Measurements from ENCODE around the gene AEBP1. TPM values are rescaled to one million over a fixed set of nuclear protein-coding genes. Genes with fewer than 3 reads are reported as not detected.
"Not testable (repeated sequence)": the region's sequence is repeated elsewhere in the genome, so short reads cannot be mapped to it uniquely, and the experiment has no call there.

Gene AEBP1
- total RNA-seq, 1 donor from 2014 or later, result 21.7 TPM

GRCh38 chr7:44123190-44124003 lies 19.3 kb downstream of the AEBP1 start, which contains the start of gene POLD2:
TSS of gene POLD2 (minus strand) at chr7:44123548. CDS start at chr7:44122053, 1,495 bp downstream.
- H3K27me3 Mint-ChIP-seq, result no peaks in the 10 kb centered on the region
- peaks cover 29% of the 10 kb centered on the region for H3K36me3 Mint-ChIP-seq (ENCODE audit: low read depth)
- H3K4me1 Mint-ChIP-seq, result peaks cover 25% of the 10 kb centered on the region
- POLR2A ChIA-PET, result interaction anchor here (0.6 to 2.4 kb wide), 14 partner anchors 9 to 759 kb away, joined by 3 to 20 read pairs (median 5); partner anchors contain the start of genes DBNL and YKT6
- H3K27ac Mint-ChIP-seq, result peak within 1 kb of the TSS; percentile 79
- TF ChIP-seq CTCF (IDR thresholded peaks at IDR 0.05), result no peak
- peak; percentile 98 for ATAC-seq (ENCODE audit: low read depth)
- H3K4me3 Mint-ChIP-seq, result peak within 1 kb of the TSS; percentile 88
- H3K9me3 Mint-ChIP-seq, result peaks cover 8% of the 10 kb centered on the region
- DNase-seq, result peak; percentile 96
- intact Hi-C loops (cut with micrococcal nuclease), result loop anchor here (1.0 to 5.0 kb wide), 9 partner anchors 19 to 989 kb away; partner anchors contain the start of genes AEBP1, DBNL, H2AZ2 and POLM
- CTCF ChIA-PET, result interaction anchor here (1.2 to 1.6 kb wide), 3 partner anchors 23 to 74 kb away, joined by 3 to 5 read pairs (median 4); no protein-coding TSS in a partner anchor

- peak overlapping the region; percentile 19 for H3K4me3 Mint-ChIP-seq
- TF ChIP-seq CTCF (IDR thresholded peaks at IDR 0.05), result no peak
- no peaks in the 10 kb centered on the region for H3K27me3 Mint-ChIP-seq
- H3K27ac Mint-ChIP-seq, result no peak overlapping the region
- H3K4me1 Mint-ChIP-seq, result peaks cover 24% of the 10 kb centered on the region
- intact Hi-C loops (cut with micrococcal nuclease), result loop anchor here (5.0 kb wide), 2 partner anchors 722 to 987 kb away; partner anchors contain the start of genes H2AZ2 and TBRG4
- H3K9me3 Mint-ChIP-seq, result peaks cover 8% of the 10 kb centered on the region
- ChIA-PET CTCF (no interaction called here), POLR2A (interaction anchor here (1.0 to 2.4 kb wide), 2 partner anchors 19 to 84 kb away, joined by 3 to 7 read pairs; no protein-coding TSS in a partner anchor)
- ATAC-seq (ENCODE audit: low read depth), result no peak
- no peak for DNase-seq
- peaks cover 16% of the 10 kb centered on the region for H3K36me3 Mint-ChIP-seq (ENCODE audit: low read depth)
Observed at GRCh38 chr7:44124822-44125202, 20.7 kb downstream of the AEBP1 start.

- peaks cover 17% of the 10 kb centered on the region for H3K4me1 Mint-ChIP-seq
- intact Hi-C loops (cut with micrococcal nuclease); H3K9me3 Mint-ChIP-seq; ATAC-seq (ENCODE audit: low read depth); H3K27me3 Mint-ChIP-seq; H3K4me3 Mint-ChIP-seq; H3K36me3 Mint-ChIP-seq (ENCODE audit: low read depth); H3K27ac Mint-ChIP-seq; DNase-seq: not testable (repeated sequence)
- ChIA-PET CTCF (interaction anchor here (1.5 kb wide), 1 partner anchor 70 kb away, joined by 4 read pairs; no protein-coding TSS in a partner anchor), POLR2A (interaction anchor here (0.9 kb wide), 1 partner anchor 74 kb away, joined by 5 read pairs; the partner anchor contains the start of gene YKT6)
Observed at GRCh38 chr7:44126574-44126973, 22.4 kb downstream of the AEBP1 start.

GRCh38 chr7:44127161-44127560 lies 23.0 kb downstream of the AEBP1 start:
- DNase-seq (no peak), ATAC-seq (ENCODE audit: low read depth) (no peak)
- Mint-ChIP-seq H3K4me1 (peaks cover 13% of the 10 kb centered on the region), H3K9me3 (peaks cover 8% of the 10 kb centered on the region), H3K4me3 (no peak overlapping the region), H3K36me3 (ENCODE audit: low read depth) (peaks cover 2% of the 10 kb centered on the region), H3K27me3 (no peaks in the 10 kb centered on the region), H3K27ac (no peak overlapping the region)
- TF ChIP-seq CTCF (IDR thresholded peaks at IDR 0.05), result no peak
- POLR2A ChIA-PET, result interaction anchor here (0.6 kb wide), 1 partner anchor 49 kb away, joined by 3 read pairs; no protein-coding TSS in a partner anchor
- CTCF ChIA-PET, result interaction anchor here (0.7 kb wide), 1 partner anchor 39 kb away, joined by 3 read pairs; no protein-coding TSS in a partner anchor
- intact Hi-C loops (cut with micrococcal nuclease), result no loop called here

GRCh38 chr7:44128721-44129582 lies 24.8 kb downstream of the AEBP1 start:
- Mint-ChIP-seq H3K4me1 (peaks cover 3% of the 10 kb centered on the region), H3K27me3 (no peaks in the 10 kb centered on the region), H3K9me3 (peaks cover 8% of the 10 kb centered on the region), H3K36me3 (ENCODE audit: low read depth) (no peaks in the 10 kb centered on the region), H3K4me3 (no peak overlapping the region), H3K27ac (no peak overlapping the region)
- CTCF ChIA-PET, result no interaction called here
- DNase-seq (no peak), ATAC-seq (ENCODE audit: low read depth) (no peak)
- TF ChIP-seq CTCF (IDR thresholded peaks at IDR 0.05), result no peak
- intact Hi-C loops (cut with micrococcal nuclease), result no loop called here
- POLR2A ChIA-PET, result no interaction called here

All from activated B cell treated with CpG ODN at 0.5 μM for 24 hours (primary cell).